Stimulated activated CD4-positive, alpha-beta T cell treated with anti-CD3 and anti-CD28 coated beads, Interleukin-12 subunit alpha, Interleukin-12 subunit beta, amount 100 ng/mL, for 24 hours (primary cell): Measurements from ENCODE around the gene ETNK2.
"Not testable (repeated sequence)": the region's sequence is repeated elsewhere in the genome, so short reads cannot be mapped to it uniquely, and the experiment has no call there.

Experiments
- DNase-seq, 2 experiments: peaks; one replicate each; pipeline ENCODE4 v3.0.0-alpha.2; 2020; ENCODE audit warnings: low read depth in 2 of 2

ETNK2 gene

DNA sequence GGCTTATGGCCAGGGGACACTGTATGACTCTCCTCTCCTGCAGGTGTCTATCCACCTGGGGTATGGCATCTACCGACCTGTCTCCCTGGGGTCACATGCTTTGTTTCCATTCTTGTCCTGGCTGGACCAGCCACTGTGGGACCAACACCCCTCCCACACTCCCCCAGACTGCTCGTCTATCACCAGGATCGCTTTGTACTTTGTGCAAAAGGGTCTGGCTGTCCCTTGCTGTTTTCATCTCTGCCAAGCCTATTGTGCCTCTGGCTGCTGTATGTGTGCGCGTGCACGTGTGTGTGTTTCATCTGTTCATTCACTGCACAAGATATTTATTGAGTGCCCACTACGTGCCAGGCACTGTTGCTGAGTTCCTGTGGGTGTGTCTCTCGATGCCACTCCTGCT is 25.5 kb downstream of the ETNK2 start:
- no peak for DNase-seq

GRCh38 chr1:204125759-204126351 is 26.0 kb downstream of the ETNK2 start:
- DNase-seq = no peak

DNA sequence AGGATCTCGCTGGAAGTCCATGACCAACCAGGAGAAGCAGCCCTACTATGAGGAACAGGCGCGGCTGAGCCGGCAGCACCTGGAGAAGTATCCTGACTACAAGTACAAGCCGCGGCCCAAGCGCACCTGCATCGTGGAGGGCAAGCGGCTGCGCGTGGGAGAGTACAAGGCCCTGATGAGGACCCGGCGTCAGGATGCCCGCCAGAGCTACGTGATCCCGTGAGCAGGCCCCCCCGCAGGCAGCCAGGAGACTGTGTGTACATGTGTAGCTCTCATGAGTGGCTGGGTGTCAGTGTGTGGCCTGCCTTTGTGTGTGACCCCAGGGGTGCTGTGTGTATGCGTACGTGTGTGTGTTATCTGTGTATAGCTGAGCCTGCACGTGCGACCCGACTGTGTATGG is 27.2 kb downstream of the ETNK2 start:
- no peak for DNase-seq

GRCh38 chr1:204123376-204123775 is 28.5 kb downstream of the ETNK2 start:
- DNase-seq = no peak

- DNase-seq = no peak
These were observed 29.8 kb downstream of the ETNK2 start for GRCh38 chr1:204121840-204122555.

DNA sequence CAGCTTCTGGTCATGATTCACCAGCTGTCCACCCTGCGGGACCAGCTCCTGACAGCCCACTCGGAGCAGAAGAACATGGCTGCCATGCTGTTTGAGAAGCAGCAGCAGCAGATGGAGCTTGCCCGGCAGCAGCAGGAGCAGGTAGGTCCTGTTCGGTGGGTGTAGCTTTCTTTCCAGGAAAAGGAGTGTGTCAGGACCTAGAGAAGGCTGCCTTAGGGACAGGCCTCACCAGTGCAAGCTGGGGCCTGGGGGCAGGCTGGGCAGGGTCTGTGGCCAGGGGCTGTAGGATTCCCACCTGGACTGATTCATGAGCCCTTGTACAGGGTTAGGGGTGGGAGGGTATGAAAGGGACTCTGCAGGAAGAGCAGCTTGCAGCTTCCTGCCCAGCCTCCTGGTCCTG is 35.3 kb downstream of the ETNK2 start:
- no peak for DNase-seq

GRCh38 chr1:204115116-204115515 is 36.7 kb downstream of the ETNK2 start:
- no peak for DNase-seq

- no peak for DNase-seq
These were observed 37.2 kb downstream of the ETNK2 start for GRCh38 chr1:204114606-204115005.

DNA sequence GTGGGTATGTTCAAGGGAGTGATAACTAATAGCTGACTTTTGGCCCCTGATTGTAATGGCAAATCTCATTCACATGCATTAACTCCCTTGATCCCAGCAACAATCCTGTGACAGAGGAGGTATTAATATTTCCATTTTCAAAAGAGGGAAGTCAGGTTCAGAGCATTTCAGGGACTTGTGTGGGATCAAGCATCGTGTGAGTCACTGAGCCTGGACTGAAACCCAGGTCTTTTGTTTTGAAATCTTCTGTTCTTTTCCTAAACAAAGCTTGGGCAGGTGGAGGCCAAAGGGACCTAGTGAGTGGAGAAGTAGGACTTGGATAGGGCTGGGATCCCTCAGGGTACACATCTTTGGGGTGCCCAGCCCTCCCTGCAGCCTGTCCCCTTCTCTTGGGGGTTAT is 37.9 kb downstream of the ETNK2 start:
- DNase-seq = no peak

DNA sequence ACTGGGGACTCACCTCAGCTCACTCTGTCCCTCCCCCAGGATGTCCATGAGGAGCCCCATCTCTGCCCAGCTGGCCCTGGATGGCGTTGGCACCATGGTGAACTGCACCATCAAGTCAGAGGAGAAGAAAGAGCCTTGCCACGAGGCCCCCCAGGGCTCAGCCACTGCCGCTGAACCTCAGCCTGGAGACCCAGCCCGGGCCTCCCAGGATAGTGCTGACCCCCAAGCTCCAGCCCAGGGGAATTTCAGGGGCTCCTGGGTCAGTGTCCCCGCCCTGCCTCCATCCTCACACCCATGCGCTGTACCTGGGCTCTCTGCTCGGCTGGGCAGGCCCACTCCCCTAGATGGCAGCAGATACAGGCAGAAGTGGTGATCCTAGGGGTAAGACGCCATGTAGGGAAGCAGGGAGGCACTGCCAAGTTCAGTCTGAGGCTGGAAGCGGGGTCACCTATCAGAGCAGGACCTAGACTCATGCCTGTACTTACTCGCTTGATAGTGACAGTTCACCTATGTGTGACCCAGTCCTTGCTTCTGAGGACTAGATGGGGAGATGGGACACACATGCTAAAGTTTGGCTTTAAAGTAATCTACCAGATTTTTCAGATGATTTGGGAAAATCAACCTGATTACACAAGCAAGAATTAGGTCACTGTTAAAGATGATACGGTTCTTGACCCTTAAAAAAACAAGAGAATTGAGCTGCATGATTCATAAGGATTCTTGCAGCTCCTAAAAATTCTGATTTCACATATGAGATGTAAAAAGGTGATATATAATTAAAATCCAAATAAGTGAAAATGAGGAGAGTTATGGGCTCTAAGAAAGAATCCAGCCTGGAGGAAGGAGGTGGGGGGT is 38.7 kb downstream of the ETNK2 start:
- no peak for DNase-seq

GRCh38 chr1:204110894-204111633 is 40.8 kb downstream of the ETNK2 start:
- DNase-seq = no peak

DNA sequence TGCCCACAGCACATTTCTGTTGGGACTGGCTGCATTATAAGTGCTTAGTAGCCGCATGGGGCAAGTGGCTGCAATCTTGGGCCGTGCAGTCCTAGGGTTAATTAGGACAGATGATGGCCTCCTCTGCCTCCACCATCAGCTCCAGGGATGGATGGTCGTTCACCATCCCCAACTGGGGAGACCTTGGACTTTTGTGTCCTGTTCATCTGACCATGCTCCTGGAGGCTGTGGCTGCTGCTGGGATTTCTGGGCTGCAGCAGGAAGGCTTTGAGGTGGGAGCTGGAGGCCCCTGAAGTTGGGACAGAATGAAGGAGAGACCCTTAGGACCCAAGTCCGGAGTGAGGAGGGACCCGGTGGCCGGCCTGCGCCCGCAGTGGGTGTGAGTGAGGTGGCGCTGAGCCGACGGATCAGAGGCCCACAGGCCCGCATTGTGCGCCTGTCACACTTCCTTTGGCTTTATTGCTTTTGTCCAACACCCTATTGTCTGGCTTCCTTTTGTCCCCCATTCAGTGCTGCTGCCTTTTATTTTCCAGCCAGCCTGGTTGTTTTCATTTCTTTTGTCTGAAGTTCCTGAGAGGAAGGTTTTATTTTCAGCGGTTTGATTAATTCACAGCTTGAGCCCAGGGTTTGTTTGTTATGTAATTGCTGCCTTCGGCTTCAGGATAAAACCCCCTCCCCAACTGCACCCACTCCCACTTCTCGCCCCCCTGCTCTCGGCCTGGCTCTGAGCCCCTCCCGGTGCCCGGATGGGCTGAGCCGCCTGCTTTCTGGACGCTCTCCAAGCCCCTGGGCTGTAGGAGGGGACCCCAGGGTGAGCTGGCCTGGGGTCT is 43.3 kb downstream of the ETNK2 start:
- DNase-seq = no peak

DNA sequence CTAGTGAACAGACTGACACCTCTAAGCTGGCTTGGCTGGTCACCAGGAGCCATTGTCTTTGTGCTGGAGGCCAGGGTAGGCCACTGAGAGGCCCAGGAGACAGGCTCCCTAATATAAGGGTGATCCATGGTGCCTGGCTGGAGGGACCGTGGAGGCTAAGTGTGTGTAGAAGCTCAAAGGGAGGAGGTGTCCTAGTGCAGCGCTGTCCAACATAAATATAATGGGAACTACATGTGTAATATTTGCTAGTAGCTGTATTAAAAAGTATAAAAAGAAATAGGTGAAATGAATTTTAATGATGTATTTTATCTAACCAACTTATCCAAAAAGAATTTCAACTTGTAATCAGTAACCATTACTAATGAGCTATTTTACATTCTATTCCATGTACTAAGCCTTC is 44.0 kb downstream of the ETNK2 start:
- DNase-seq = no peak

GRCh38 chr1:204106825-204107224 is 45.0 kb downstream of the ETNK2 start:
- no peak for DNase-seq

GRCh38 chr1:204105131-204105515 is 46.7 kb downstream of the ETNK2 start:
- DNase-seq = no peak

GRCh38 chr1:204104331-204105130 is 47.3 kb downstream of the ETNK2 start:
- DNase-seq = no peak

DNA sequence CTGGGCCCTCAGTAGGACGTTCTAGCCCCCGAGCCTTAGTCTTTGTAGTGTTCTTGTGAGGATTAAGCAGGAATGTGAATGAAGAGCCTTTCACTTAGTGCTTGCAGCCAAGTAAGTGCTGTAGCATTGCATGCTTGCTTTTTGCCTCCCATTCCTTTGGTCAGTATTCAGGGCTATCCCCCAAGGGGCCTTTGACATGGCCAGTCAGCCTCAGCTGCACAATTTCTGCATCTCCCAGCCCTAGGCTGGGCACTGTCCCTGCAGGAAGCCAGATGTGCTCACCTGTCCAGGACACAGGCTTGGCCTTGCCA is 48.5 kb downstream of the ETNK2 start:
- DNase-seq = no peak

GRCh38 chr1:204102739-204103430 is 49.0 kb downstream of the ETNK2 start:
- no peak for DNase-seq

GRCh38 chr1:204102029-204102611 is 49.7 kb downstream of the ETNK2 start:
- no peak for DNase-seq

- DNase-seq = not testable (repeated sequence)
These were observed 52.1 kb downstream of the ETNK2 start for GRCh38 chr1:204099754-204100153.
